Psoas muscle (tissue), 8 donors: ENCODE results near the gene FGF1. TPM values are rescaled to one million over a fixed set of nuclear protein-coding genes. Genes with fewer than 3 reads are reported as not detected.
A peak's percentile ranks its signal among the peaks of the same experiment; 100 is the strongest.

Experiments used
- ATAC-seq, 4 donors: fragments of 200-7000 bp; cut with Tn5 transposase; one replicate each; pipeline ENCODE4 v1.9.1; 2020; ENCODE audit warnings: moderate library complexity in 3 of 4, mild to moderate bottlenecking in 2 of 4
- DNase-seq, 2 donors: peaks; one replicate each; pipeline ENCODE4 v3.0.0-alpha.2; 2020
- H3K27ac ChIP-seq: fragments of 200-600 bp; one replicate; pipeline ENCODE4 v1.8.0; 2022
- H3K27me3 ChIP-seq, 3 donors: fragments of 200-600 bp in 1 of 3; one replicate each; pipeline versions ENCODE4 v1.6.1 to v1.8.0; 2013 to 2022; ENCODE audit warnings: low read length in 2 of 3, mild to moderate bottlenecking in 2 of 3, moderate library complexity in 1 of 3; ENCODE audit not compliant: insufficient read depth in 3 of 3
- H3K36me3 ChIP-seq, 2 donors: fragments of 200-600 bp in 1 of 2; one replicate each; pipeline versions ENCODE4 v1.6.1 to v1.8.0; 2013 to 2022; ENCODE audit warnings: low read depth in 1 of 2, mild to moderate bottlenecking in 1 of 2, moderate library complexity in 1 of 2; ENCODE audit not compliant: insufficient read depth in 1 of 2
- H3K4me1 ChIP-seq: fragments of 200-600 bp; one replicate; pipeline ENCODE4 v1.8.0; 2022
- H3K4me3 ChIP-seq: fragments of 200-600 bp; one replicate; pipeline ENCODE4 v1.8.0; 2022; ENCODE audit warnings: mild to moderate bottlenecking
- H3K9me3 ChIP-seq: fragments of 200-600 bp; one replicate; pipeline ENCODE4 v1.8.0; 2022
- WGBS, 3 donors: extraction: QIAGEN DNeasy Blood & Tissue Kit; methylation state at CpG; one replicate each; pipeline versions ENCODE4 v1.1.6 to v1.1.7; 2013; 5-methylcytosine and 5-hydroxymethylcytosine counted together
- intact Hi-C, 2 donors: fragments of 100-400 bp; cut with DNase I; formaldehyde crosslinking; loops; one replicate each; pipeline versions ENCODE4 v1.11.0 to v1.14.2; 2022
- long read RNA-seq, 2 donors: library from polyadenylated mRNA; unstranded; transcript quantifications; one replicate each; pipeline ENCODE4 v2.0.0, GENCODE V29; 2021
- polyA plus RNA-seq, 3 donors: library from polyadenylated mRNA; stranded (reverse); fragments of 200-250 nt; gene quantifications; one replicate each; pipeline ENCODE4 v1.2.3, GENCODE V29; 2013
- total RNA-seq, 4 donors: library from RNA; stranded (reverse); fragmentation: NEBNext Ultra II Directional in 2 of 4; extraction: Animal tissue kit (Norgen Biotek cat#: 25700) in 2 of 4; gene quantifications; one replicate each; pipeline versions ENCODE4 v1.2.1 to v1.2.4, GENCODE V29; 2021 to 2023
- TF ChIP-seq, protein P1 (sequence below): fragments of 200-600 bp; IDR thresholded peaks from one replicate; pipeline ENCODE4 v1.8.0; 2022; ENCODE audit warnings: antibody characterized with exemption
- donor health status: healthy with polysubstance abuse.
- donor health status: DM: no; HTN: no; CAD: no; lungs with moderate emphysema.
- donor health status: Bipolar disorder and iron deficiency.
- donor health status: healthy.
- donor health status: DM: yes; HTN: yes; CAD: no.
- donor health status: DM: no; HTN: no; CAD: no.
- donor health status: DM: no; HTN: no; CAD: no.
- donor health status: DM: yes; HTN: yes; CAD: no.

The FGF1 gene
- total RNA-seq (1 to 10 TPM in 3 of 4 donors, under 1 TPM in 1; 0.74 to 7.1 (median 1.8) TPM), polyA plus RNA-seq (under 1 TPM; 0.34 to 1.00 (median 0.69) TPM)
- long read RNA-seq, donor 1, full-length matches to known transcripts = 1 of 1 reads
- long read RNA-seq, donor 1, partial matches to known transcripts = 0 of 1 reads
- long read RNA-seq, donor 1, other reads (novel, unspliced or antisense) = 0 of 1 reads
- long read RNA-seq, donor 2 = 0 reads

- no peak for DNase-seq
- Histone ChIP-seq H3K9me3 (no peaks in the 10 kb centered on the region), H3K36me3 (no peaks in the 10 kb centered on the region), H3K27ac (no peak within 1 kb of the TSS), H3K4me1 (no peaks in the 10 kb centered on the region), H3K27me3 (no peaks in the 10 kb centered on the region), H3K4me3 (peak within 1 kb of the TSS; percentile 6)
- intact Hi-C loops = no loop called here
- WGBS, 3 donors = 25 to 40% (median 28%) methylated on average over 12 of the region's 12 CpGs
- ATAC-seq = peak in 3 of 4 donors; percentile 27 to 49 (median 42)
- TF ChIP-seq, protein P1, sequence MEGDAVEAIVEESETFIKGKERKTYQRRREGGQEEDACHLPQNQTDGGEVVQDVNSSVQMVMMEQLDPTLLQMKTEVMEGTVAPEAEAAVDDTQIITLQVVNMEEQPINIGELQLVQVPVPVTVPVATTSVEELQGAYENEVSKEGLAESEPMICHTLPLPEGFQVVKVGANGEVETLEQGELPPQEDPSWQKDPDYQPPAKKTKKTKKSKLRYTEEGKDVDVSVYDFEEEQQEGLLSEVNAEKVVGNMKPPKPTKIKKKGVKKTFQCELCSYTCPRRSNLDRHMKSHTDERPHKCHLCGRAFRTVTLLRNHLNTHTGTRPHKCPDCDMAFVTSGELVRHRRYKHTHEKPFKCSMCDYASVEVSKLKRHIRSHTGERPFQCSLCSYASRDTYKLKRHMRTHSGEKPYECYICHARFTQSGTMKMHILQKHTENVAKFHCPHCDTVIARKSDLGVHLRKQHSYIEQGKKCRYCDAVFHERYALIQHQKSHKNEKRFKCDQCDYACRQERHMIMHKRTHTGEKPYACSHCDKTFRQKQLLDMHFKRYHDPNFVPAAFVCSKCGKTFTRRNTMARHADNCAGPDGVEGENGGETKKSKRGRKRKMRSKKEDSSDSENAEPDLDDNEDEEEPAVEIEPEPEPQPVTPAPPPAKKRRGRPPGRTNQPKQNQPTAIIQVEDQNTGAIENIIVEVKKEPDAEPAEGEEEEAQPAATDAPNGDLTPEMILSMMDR = no peak
These were observed at the start of gene FGF1 for GRCh38 chr5:142685418-142686209. Gene FGF1 (minus strand): TSS chr5:142686090. CDS start chr5:142614127, 71,963 bp downstream.

GRCh38 chr5:142727735-142728047 is 41.8 kb upstream of the FGF1 start:
- no peak for ATAC-seq
- no peaks in the 10 kb centered on the region for H3K36me3 ChIP-seq
- H3K4me1 ChIP-seq = peaks cover 13% of the 10 kb centered on the region
- intact Hi-C loops = no loop called here
- no peak overlapping the region for H3K4me3 ChIP-seq
- TF ChIP-seq, protein P1 = no peak
- no peaks in the 10 kb centered on the region for H3K27me3 ChIP-seq
- no peak overlapping the region for H3K27ac ChIP-seq
- DNase-seq = no peak
- 88 to 94% (median 89%) methylated on average over 2 of the region's 2 CpGs for whole genome bisulfite sequencing, 3 donors
- H3K9me3 ChIP-seq = no peaks in the 10 kb centered on the region

DNA sequence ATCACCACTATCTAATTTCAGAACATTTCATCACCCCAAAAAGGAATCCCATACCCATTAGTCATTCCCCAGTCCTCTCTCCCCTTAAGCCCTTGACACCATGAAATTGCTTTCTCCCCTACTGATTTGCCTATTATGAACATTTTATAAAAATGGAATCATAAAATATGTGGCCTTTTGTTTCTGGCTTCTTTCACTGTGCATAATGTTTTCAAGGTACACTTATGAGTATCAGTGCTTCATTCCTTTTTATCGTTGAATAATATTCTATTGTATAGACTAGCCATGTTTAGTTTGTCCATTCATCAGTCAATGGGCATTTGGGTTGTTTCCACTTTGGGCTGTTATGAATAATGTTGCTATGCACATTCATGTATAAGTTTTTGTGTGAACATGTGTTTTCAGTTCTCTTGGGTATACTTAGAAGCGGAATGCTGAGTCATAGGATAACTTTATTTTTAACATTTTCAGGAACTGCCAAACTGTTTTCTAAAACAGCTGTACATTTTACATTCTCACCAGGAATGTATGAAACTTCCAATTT is 40.4 kb upstream of the FGF1 start:
- ATAC-seq = peak; percentile 68 to 85 (median 79)

GRCh38 chr5:142725231-142726187 is 39.6 kb upstream of the FGF1 start:
- DNase-seq = no peak
- no peaks in the 10 kb centered on the region for H3K27me3 ChIP-seq
- no peak overlapping the region for H3K27ac ChIP-seq
- H3K36me3 ChIP-seq = no peaks in the 10 kb centered on the region
- peaks cover 13% of the 10 kb centered on the region for H3K4me1 ChIP-seq
- H3K4me3 ChIP-seq = no peak overlapping the region
- ATAC-seq = peak in 1 of 4 donors; percentile 12
- 74 to 81% (median 77%) methylated on average over 4 of the region's 4 CpGs for WGBS, 3 donors
- intact Hi-C loops = no loop called here
- TF ChIP-seq, protein P1 = no peak
- H3K9me3 ChIP-seq = no peaks in the 10 kb centered on the region

More for the DNA sequence above, 40.4 kb upstream of the FGF1 start:
- DNase-seq = no peak
- H3K27me3 ChIP-seq = no peaks in the 10 kb centered on the region
- no peaks in the 10 kb centered on the region for H3K36me3 ChIP-seq
- H3K9me3 ChIP-seq = no peaks in the 10 kb centered on the region
- intact Hi-C loops = no loop called here
- 42 to 53% (median 48%) methylated on average over 2 of the region's 2 CpGs for WGBS, 3 donors
- H3K27ac ChIP-seq = no peak overlapping the region
- no peak overlapping the region for H3K4me3 ChIP-seq
- peaks cover 13% of the 10 kb centered on the region for H3K4me1 ChIP-seq
- TF ChIP-seq, protein P1 = no peak
